ENCODE measurements around the gene KCNRG.

Gene KCNRG

DNA sequence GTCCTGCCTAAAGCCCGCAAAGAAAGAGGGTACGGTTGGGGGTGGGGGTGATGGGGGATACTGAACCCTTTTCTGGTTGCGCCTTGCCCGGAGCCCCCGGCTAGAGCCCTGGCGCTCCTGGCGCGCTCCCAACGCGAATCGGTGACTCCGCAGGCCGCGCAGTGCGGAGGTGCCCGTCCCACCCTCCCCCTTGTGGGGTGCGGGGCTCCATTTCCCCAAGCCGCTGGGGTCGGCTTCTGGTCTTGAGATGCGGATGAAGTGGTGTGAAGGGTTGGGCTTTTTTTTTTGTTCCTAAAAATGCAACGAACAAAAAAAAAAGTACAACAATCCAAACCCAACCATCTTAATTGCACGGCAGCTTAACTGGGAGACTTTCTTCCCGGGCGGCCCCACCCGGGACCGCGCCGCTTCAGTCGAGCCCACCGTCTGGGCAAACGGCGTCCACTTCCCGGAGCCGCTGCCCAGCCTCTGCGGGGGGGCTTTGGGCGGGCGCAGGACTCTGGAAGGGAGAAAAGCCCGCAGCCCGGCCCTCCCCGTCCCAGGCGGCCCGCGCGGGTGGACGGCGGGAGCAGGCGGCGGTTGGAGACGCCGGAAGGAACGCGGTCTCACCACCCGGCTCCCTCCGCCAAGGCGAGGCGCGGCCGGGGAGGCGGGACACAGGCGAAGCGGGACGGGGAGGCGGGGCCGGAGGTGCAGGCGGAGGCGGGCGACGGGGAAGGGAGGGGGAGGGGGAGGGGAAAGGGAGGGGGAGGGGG is 18.9 kb upstream of the KCNRG start:
- DNase-seq, result peak; percentile 94 to 96 (median 96)
- Histone ChIP-seq H3K36me3 (ENCODE audit: control insufficient read depth in 4 of 4, insufficient read depth in 4 of 4, low read length in 3 of 4) (peaks cover 7 to 30% (median 12%) of the 10 kb centered on the region in 4 experiments), H3K27ac (ENCODE audit: insufficient read depth in 1 of 2, low read depth in 1 of 2, low read length in 2 of 2, poor library complexity in 1 of 2, severe bottlenecking in 2 of 2) (peak overlapping the region; percentile 94 to 97), H3K4me3 (ENCODE audit: control insufficient read depth in 1 of 7, extremely low read depth in 1 of 7, insufficient read depth in 4 of 7, low read depth in 2 of 7, low read length in 6 of 7) (peak overlapping the region; percentile 53 to 89 (median 79)), H3K9me3 (ENCODE audit: control extremely low read depth in 1 of 5, control insufficient read depth in 4 of 5, insufficient read depth in 2 of 5, low read depth in 1 of 5, low read length in 4 of 5) (no peaks in the 10 kb centered on the region), H3K4me1 (ENCODE audit: control extremely low read depth in 1 of 4, control insufficient read depth in 4 of 4, insufficient read depth in 4 of 4, low read length in 3 of 4) (peaks cover 13 to 51% (median 37%) of the 10 kb centered on the region in 4 experiments), H3K27me3 (replicated peaks in 2 of 5; ENCODE audit: control insufficient read depth in 4 of 5, insufficient read depth in 5 of 5, low read length in 4 of 5) (no peaks in the 10 kb centered on the region)
- CTCF ChIA-PET, result interaction anchor here (0.8 to 2.5 kb wide), 18 partner anchors 8 to 993 kb away, joined by 3 to 21 read pairs (median 6); partner anchors contain the start of genes KCNRG and SPRYD7
- under 1% methylated on average over 44 of the region's 68 CpGs for WGBS (ENCODE audit: insufficient coverage)
- POLR2A ChIA-PET, result interaction anchor here (0.5 to 3.5 kb wide), 12 partner anchors 14 to 915 kb away, joined by 3 to 29 read pairs (median 4); partner anchors contain the start of gene SPRYD7

DNA sequence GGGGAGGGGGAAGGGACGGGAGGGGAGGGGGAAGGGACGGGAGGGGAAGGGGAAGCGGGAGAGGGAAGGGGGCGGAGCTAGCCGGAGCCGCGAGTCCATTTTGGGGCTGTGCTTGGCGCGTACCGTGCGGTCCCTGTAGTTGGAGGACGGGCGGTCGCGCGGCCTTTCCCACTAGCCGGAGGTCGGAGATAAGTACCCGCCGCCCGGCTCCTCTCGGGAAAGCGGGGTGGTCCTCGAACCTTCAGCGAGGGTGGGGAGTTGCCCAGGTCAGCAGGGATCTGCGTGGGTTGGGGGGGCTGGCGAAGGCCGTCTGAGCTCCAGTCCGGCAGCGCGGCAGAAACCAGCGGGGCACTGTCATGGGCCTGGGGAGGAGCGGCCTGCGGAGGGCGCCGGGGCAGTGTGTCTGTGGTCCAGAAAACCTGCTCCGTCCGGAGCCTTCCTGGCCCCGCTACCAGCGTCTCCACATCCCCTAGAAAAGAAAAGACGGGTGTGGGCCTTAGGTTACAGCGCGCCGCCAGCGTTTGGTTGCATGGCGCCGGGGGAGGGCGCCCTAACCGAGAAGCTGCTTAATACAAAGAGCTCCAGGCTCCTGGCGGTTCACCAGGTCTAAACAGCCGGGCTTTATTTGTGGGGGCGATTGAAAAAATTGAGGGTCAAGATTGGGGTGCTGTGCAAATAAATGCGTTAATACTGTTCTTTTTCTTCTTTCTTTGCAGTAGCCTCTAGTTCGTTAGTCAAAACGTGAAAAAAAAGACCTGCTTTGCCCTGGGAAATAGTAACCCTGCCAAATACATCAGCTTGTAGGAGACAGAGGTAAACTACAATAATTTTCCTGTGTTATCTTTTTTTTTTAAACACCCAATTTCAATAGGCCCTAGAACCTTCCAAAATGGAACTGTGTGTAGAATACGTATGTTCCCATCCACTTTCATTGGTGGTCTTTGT is 18.0 kb upstream of the KCNRG start, which contains the start of gene TRIM13:
Gene TRIM13, plus strand, starts transcription at position 92 of the 945 bp plus-strand sequence. CDS start 14,899 bp downstream, outside the sequence.
- Histone ChIP-seq H3K36me3 (ENCODE audit: control insufficient read depth in 4 of 4, insufficient read depth in 4 of 4, low read length in 3 of 4) (peaks cover 8 to 33% (median 13%) of the 10 kb centered on the region in 4 experiments), H3K4me3 (ENCODE audit: control insufficient read depth in 1 of 7, extremely low read depth in 1 of 7, insufficient read depth in 4 of 7, low read depth in 2 of 7, low read length in 6 of 7) (peak within 1 kb of the TSS; percentile 77 to 97 (median 94)), H3K4me1 (ENCODE audit: control extremely low read depth in 1 of 4, control insufficient read depth in 4 of 4, insufficient read depth in 4 of 4, low read length in 3 of 4) (peaks cover 13 to 47% (median 37%) of the 10 kb centered on the region in 4 experiments), H3K27me3 (replicated peaks in 2 of 5; ENCODE audit: control insufficient read depth in 4 of 5, insufficient read depth in 5 of 5, low read length in 4 of 5) (no peaks in the 10 kb centered on the region), H3K9me3 (ENCODE audit: control extremely low read depth in 1 of 5, control insufficient read depth in 4 of 5, insufficient read depth in 2 of 5, low read depth in 1 of 5, low read length in 4 of 5) (no peaks in the 10 kb centered on the region), H3K27ac (ENCODE audit: insufficient read depth in 1 of 2, low read depth in 1 of 2, low read length in 2 of 2, poor library complexity in 1 of 2, severe bottlenecking in 2 of 2) (peak within 1 kb of the TSS; percentile 96 to 97)
- peak; percentile 91 to 95 (median 94) for DNase-seq
- ChIA-PET POLR2A (interaction anchor here (0.5 to 3.5 kb wide), 18 partner anchors 11 to 914 kb away, joined by 3 to 29 read pairs (median 4); partner anchors contain the start of gene SPRYD7), CTCF (interaction anchor here (0.6 to 3.1 kb wide), 28 partner anchors 9 to 1060 kb away, joined by 3 to 21 read pairs (median 4); partner anchors contain the start of genes KCNRG and SPRYD7)
- WGBS (ENCODE audit: insufficient coverage), result 0% methylated on average over 43 of the region's 56 CpGs

DNA sequence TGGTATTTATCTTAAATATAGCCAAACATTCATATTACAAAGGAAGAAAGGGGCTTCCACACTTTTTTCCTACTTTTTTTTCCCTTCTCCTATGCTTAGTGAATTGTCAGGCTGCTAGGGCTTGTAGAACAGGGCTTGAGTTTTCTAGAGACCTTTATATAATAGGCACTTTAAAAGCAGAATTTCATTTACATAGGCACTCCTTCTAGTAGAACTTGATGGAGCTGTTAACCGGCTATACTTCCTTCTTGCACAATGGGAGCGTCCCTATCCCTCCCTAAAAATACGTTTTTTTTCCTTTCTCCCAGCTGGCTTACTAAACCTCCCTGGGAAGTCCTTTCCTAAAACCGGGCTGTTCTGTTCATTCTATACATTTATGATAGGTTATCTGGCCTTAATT is 17.3 kb upstream of the KCNRG start:
- Histone ChIP-seq H3K4me1 (ENCODE audit: control extremely low read depth in 1 of 4, control insufficient read depth in 4 of 4, insufficient read depth in 4 of 4, low read length in 3 of 4) (peaks cover 13 to 47% (median 37%) of the 10 kb centered on the region in 4 experiments), H3K4me3 (ENCODE audit: control insufficient read depth in 1 of 7, extremely low read depth in 1 of 7, insufficient read depth in 4 of 7, low read depth in 2 of 7, low read length in 6 of 7) (peak overlapping the region in 6 of 7 experiments; percentile 77 to 97 (median 94)), H3K27me3 (replicated peaks in 2 of 5; ENCODE audit: control insufficient read depth in 4 of 5, insufficient read depth in 5 of 5, low read length in 4 of 5) (no peaks in the 10 kb centered on the region), H3K9me3 (ENCODE audit: control extremely low read depth in 1 of 5, control insufficient read depth in 4 of 5, insufficient read depth in 2 of 5, low read depth in 1 of 5, low read length in 4 of 5) (no peaks in the 10 kb centered on the region), H3K36me3 (ENCODE audit: control insufficient read depth in 4 of 4, insufficient read depth in 4 of 4, low read length in 3 of 4) (peaks cover 8 to 33% (median 14%) of the 10 kb centered on the region in 4 experiments), H3K27ac (ENCODE audit: insufficient read depth in 1 of 2, low read depth in 1 of 2, low read length in 2 of 2, poor library complexity in 1 of 2, severe bottlenecking in 2 of 2) (peak overlapping the region; percentile 96 to 97)
- no peak for DNase-seq
- ChIA-PET POLR2A (interaction anchor here (0.6 to 3.5 kb wide), 13 partner anchors 10 to 803 kb away, joined by 3 to 29 read pairs (median 5); partner anchors contain the start of gene SPRYD7), CTCF (interaction anchor here (0.8 to 3.1 kb wide), 26 partner anchors 8 to 916 kb away, joined by 3 to 21 read pairs (median 5); partner anchors contain the start of genes KCNRG and SPRYD7)
- WGBS (ENCODE audit: insufficient coverage), result 14% methylated on average over 2 of the region's 4 CpGs

DNA sequence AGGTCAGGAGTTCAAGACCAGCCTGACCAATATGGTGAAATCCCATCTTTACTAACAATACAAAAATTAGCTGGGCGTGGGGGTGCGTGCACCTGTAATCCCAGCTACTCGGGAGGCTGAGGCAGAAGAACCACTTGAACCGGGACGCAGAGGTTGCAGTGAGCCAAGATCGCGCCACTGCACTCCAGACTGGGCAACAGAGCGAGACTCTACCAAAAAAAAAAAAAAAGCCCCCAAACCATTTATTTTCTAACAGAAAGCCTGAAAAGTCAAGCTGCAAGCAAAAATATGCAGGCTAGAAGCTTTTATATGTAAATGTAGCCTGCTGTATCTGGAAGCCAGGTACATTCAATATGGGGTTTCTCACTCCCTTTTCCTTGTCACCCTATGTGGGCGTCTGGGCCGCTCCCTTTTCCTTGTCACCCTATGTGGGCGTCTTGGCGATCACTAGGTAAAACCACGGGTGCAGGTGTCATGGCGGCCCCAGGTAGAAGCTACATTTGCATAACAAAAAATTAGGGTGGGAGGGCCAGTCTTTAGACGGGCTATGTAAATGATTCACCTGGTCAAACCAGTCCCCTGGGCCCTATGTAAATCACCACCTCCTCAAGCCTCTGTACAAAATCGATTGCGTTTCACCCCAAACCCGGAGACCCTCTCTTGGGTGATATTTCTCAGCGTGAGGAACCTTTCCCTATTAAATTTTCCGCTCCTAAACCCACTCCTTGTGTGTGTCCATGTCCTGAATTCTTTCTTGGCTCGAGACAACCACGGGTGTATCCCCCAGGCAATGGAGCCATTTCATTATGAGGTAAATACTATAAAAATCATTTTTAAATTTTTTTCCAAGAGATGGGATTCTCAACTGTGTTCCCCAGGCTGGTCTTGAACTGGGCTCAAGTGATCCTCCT is 16.3 kb upstream of the KCNRG start:
- no peaks in the 10 kb centered on the region for H3K9me3 ChIP-seq (ENCODE audit: control extremely low read depth in 1 of 5, control insufficient read depth in 4 of 5, insufficient read depth in 2 of 5, low read depth in 1 of 5, low read length in 4 of 5)
- CTCF ChIA-PET, result interaction anchor here (0.8 to 3.1 kb wide), 10 partner anchors 9 to 811 kb away, joined by 3 to 21 read pairs (median 6); partner anchors contain the start of gene KCNRG
- peak overlapping the region in 1 of 2 experiments; percentile 97 for H3K27ac ChIP-seq (ENCODE audit: insufficient read depth in 1 of 2, low read depth in 1 of 2, low read length in 2 of 2, poor library complexity in 1 of 2, severe bottlenecking in 2 of 2)
- WGBS (ENCODE audit: insufficient coverage), result 93% methylated on average over 11 of the region's 22 CpGs
- POLR2A ChIA-PET, result interaction anchor here (0.7 kb wide), 1 partner anchor 309 kb away, joined by 3 read pairs; no protein-coding TSS in a partner anchor
- H3K36me3 ChIP-seq (ENCODE audit: control insufficient read depth in 4 of 4, insufficient read depth in 4 of 4, low read length in 3 of 4), result peaks cover 8 to 41% (median 16%) of the 10 kb centered on the region in 4 experiments
- peak overlapping the region in 3 of 7 experiments; percentile 77 to 97 (median 95) for H3K4me3 ChIP-seq (ENCODE audit: control insufficient read depth in 1 of 7, extremely low read depth in 1 of 7, insufficient read depth in 4 of 7, low read depth in 2 of 7, low read length in 6 of 7)
- peaks cover 13 to 47% (median 37%) of the 10 kb centered on the region in 4 experiments for H3K4me1 ChIP-seq (ENCODE audit: control extremely low read depth in 1 of 4, control insufficient read depth in 4 of 4, insufficient read depth in 4 of 4, low read length in 3 of 4)
- no peak for DNase-seq
- H3K27me3 ChIP-seq (replicated peaks in 2 of 5; ENCODE audit: control insufficient read depth in 4 of 5, insufficient read depth in 5 of 5, low read length in 4 of 5), result no peaks in the 10 kb centered on the region

DNA sequence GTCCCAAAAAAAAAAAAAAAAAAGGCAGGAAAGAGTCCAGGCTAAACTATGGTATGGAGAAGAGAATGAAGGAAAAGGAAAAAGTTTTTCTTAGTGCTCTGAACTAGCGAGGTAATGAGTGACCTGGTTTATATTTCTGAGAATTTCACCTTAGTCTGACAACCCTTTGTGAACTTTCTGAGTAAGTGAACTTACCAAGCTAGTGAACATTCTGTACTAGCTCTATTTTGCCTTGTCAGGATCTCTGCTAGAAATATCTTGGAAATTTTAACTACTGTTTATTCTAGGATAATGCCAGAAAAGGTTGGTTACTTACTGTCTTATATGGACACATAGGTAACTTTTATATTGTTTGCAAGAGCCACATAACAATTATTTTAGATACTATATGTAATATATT is 14.0 kb upstream of the KCNRG start:
- Histone ChIP-seq H3K27ac (ENCODE audit: insufficient read depth in 1 of 2, low read depth in 1 of 2, low read length in 2 of 2, poor library complexity in 1 of 2, severe bottlenecking in 2 of 2) (no peak overlapping the region), H3K27me3 (replicated peaks in 2 of 5; ENCODE audit: control insufficient read depth in 4 of 5, insufficient read depth in 5 of 5, low read length in 4 of 5) (no peaks in the 10 kb centered on the region), H3K9me3 (ENCODE audit: control extremely low read depth in 1 of 5, control insufficient read depth in 4 of 5, insufficient read depth in 2 of 5, low read depth in 1 of 5, low read length in 4 of 5) (no peaks in the 10 kb centered on the region), H3K36me3 (ENCODE audit: control insufficient read depth in 4 of 4, insufficient read depth in 4 of 4, low read length in 3 of 4) (peaks cover 13 to 51% (median 22%) of the 10 kb centered on the region in 4 experiments), H3K4me3 (ENCODE audit: control insufficient read depth in 1 of 7, extremely low read depth in 1 of 7, insufficient read depth in 4 of 7, low read depth in 2 of 7, low read length in 6 of 7) (no peak overlapping the region), H3K4me1 (ENCODE audit: control extremely low read depth in 1 of 4, control insufficient read depth in 4 of 4, insufficient read depth in 4 of 4, low read length in 3 of 4) (peaks cover 13 to 34% (median 26%) of the 10 kb centered on the region in 4 experiments)
- no peak for DNase-seq
- POLR2A ChIA-PET, result no interaction called here
- WGBS (ENCODE audit: insufficient coverage), result 89% methylated on average over 1 of the region's 1 CpG
- CTCF ChIA-PET, result interaction anchor here (1.3 to 2.7 kb wide), 2 partner anchors 14 to 16 kb away, joined by 3 to 8 read pairs; no protein-coding TSS in a partner anchor

Data from common myeloid progenitor, CD34-positive (primary cell).